Sigmoid colon (tissue), 4 donors: ENCODE data around the gene MTMR3.

Source experiments
- EP300 ChIP-seq, 4 donors: sonication (generic); formaldehyde crosslinking; IDR thresholded peaks; one replicate each; pipeline ENCODE4 v1.6.1; 2017; ENCODE audit warnings: antibody characterized with exemption in 4 of 4
- POLR2A ChIP-seq, 2 donors: fragments of 450-650 bp; IDR thresholded peaks; one replicate each; pipeline ENCODE4 v1.6.1; 2016; ENCODE audit warnings: antibody characterized with exemption in 2 of 2, mild to moderate bottlenecking in 2 of 2, moderate library complexity in 2 of 2
- POLR2AphosphoS5 ChIP-seq, 4 donors: sonication (generic); formaldehyde crosslinking; IDR thresholded peaks; one replicate each; pipeline ENCODE4 v1.6.1; 2017; ENCODE audit warnings: antibody characterized with exemption in 4 of 4
- TF ChIP-seq, protein P1 (sequence below), 4 experiments: fragments of 450-650 bp in 3 of 4; fragments of 200-600 bp in 1 of 4; IDR thresholded peaks; one replicate each; pipeline ENCODE4 v1.5.1; 2016 to 2019; ENCODE audit warnings: antibody characterized with exemption in 4 of 4, mild to moderate bottlenecking in 3 of 4, moderate library complexity in 2 of 4

DNA sequence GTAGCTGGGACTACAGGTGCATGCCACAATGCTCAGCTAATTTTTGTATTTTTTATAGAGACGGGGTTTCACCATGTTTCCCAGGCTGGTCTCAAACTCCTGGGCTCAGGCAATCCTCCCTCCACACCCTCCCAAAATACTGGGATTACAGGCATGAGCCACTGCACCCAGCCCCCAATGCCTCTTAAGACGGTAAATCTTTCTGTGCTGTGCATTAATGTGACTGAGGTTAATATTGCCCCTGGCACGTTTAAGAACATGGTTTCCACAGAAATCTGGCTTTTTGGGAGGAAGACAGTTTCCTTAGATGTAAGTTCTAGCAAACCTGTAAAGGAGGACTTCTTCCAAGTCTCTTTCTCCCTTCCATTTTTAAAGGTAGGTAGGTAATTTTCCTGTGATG lies 191.2 kb downstream of the MTMR3 start:
- TF ChIP-seq, protein P1, sequence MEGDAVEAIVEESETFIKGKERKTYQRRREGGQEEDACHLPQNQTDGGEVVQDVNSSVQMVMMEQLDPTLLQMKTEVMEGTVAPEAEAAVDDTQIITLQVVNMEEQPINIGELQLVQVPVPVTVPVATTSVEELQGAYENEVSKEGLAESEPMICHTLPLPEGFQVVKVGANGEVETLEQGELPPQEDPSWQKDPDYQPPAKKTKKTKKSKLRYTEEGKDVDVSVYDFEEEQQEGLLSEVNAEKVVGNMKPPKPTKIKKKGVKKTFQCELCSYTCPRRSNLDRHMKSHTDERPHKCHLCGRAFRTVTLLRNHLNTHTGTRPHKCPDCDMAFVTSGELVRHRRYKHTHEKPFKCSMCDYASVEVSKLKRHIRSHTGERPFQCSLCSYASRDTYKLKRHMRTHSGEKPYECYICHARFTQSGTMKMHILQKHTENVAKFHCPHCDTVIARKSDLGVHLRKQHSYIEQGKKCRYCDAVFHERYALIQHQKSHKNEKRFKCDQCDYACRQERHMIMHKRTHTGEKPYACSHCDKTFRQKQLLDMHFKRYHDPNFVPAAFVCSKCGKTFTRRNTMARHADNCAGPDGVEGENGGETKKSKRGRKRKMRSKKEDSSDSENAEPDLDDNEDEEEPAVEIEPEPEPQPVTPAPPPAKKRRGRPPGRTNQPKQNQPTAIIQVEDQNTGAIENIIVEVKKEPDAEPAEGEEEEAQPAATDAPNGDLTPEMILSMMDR (IDR thresholded peaks at IDR 0.05): no peak
- TF ChIP-seq POLR2A (IDR thresholded peaks at IDR 0.05) (no peak), POLR2AphosphoS5 (IDR thresholded peaks at IDR 0.05) (no peak), EP300 (IDR thresholded peaks at IDR 0.05) (no peak)
